Measurements from ENCODE around the gene SUPT20HL2. TPM values are rescaled to one million over a fixed set of nuclear protein-coding genes. Genes with fewer than 3 reads are reported as not detected.

The SUPT20HL2 gene
- total and polyA plus RNA-seq, 12 donors: not detected

DNA sequence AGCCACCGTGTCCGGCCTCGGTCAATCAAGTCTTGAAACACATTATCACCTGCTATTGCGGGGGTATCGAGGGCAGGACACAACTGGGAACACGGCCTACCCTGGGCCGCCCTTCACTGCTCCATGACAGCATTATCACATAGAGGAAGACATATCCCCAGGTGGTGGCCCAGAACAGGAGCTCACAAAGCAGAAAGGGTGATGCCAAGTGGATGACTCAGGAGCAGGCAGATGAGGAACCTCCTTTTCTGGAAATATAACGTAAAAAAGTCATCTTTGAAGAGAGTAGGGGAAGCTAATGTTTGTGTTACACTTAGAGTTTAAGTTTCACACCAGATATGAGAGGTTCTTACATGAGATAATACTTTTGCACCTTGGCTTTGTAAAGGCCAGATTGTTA, 41.2 kb upstream of the SUPT20HL2 start:
- Histone ChIP-seq H3K27me3 (peaks cover 13% of the 10 kb centered on the region), H3K9me3 (replicated peaks in 1 of 3) (no peaks in the 10 kb centered on the region), H3K27ac (no peak overlapping the region), H3K4me1 (replicated peaks in 1 of 2) (no peaks in the 10 kb centered on the region), H3K36me3 (replicated peaks in 1 of 2) (no peaks in the 10 kb centered on the region), H3K4me3 (no peak overlapping the region)
- TF ChIP-seq CTCF (IDR thresholded peaks at IDR 0.05) (no peak), POLR2A (IDR thresholded peaks at IDR 0.05) (no peak)
- WGBS, 4 donors: 71 to 90% (median 84%) methylated on average over 2 to 8 of the region's 8 CpGs
- intact Hi-C loops (cut with DNase I): no loop called here
- DNase-seq: no peak

DNA sequence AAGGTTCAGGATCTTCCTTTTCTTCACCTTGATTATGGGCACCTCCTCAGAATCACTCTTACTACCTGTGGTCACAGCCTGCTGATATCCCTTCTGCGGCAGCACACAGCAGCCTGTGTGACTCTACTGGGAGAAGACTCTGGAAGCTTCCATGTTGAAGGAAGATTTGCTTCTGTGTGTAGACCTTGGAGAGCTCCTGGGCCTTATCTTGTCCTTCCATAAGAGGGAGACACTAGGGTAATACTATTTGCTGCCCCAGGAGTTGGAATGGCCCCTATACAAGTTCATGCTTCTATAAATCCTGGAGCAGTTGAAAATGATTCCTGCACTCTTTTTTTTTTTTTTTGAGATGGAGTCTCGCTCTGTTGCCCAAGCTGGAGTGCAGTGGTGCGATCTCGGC, 36.3 kb upstream of the SUPT20HL2 start:
- H3K9me3 ChIP-seq (replicated peaks in 1 of 3): no peaks in the 10 kb centered on the region
- WGBS, 4 donors: 89 to 96% (median 93%) methylated on average over 4 of the region's 4 CpGs
- no peaks in the 10 kb centered on the region for H3K36me3 ChIP-seq (replicated peaks in 1 of 2)
- peaks cover 5% of the 10 kb centered on the region for H3K27me3 ChIP-seq
- no peaks in the 10 kb centered on the region for H3K4me1 ChIP-seq (replicated peaks in 1 of 2)
- no peak for DNase-seq
- H3K27ac ChIP-seq: no peak overlapping the region
- intact Hi-C loops (cut with DNase I): no loop called here
- no peak overlapping the region for H3K4me3 ChIP-seq
- TF ChIP-seq POLR2A (IDR thresholded peaks at IDR 0.05): no peak
- TF ChIP-seq CTCF (IDR thresholded peaks at IDR 0.05): no peak

DNA sequence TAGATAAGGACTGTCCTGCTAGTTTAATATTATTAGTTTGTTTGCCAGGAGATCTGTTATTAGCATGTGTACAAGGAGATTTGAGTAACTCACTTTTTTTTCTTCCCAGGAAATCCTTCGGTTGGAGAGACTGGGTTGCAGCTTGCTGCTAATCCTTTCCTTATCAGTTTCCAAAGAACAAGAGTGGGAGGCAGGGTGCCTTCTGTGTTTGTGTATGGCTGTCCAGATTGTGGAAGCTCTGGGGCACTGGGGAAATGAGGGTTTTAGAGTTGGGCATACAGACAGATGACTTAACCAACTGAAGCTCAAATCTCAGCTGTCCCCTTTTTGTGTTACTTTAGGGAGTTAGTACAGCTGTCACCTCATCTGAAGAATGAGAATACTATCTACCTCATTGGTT, 34.0 kb upstream of the SUPT20HL2 start:
- no peaks in the 10 kb centered on the region for H3K9me3 ChIP-seq (replicated peaks in 1 of 3)
- no peak overlapping the region for H3K27ac ChIP-seq
- 32 to 67% (median 51%) methylated on average over 1 of the region's 1 CpG for WGBS, 4 donors
- H3K4me1 ChIP-seq (replicated peaks in 1 of 2): no peaks in the 10 kb centered on the region
- no peak overlapping the region for H3K4me3 ChIP-seq
- TF ChIP-seq CTCF (IDR thresholded peaks at IDR 0.05) (no peak), POLR2A (IDR thresholded peaks at IDR 0.05) (no peak)
- intact Hi-C loops (cut with DNase I): no loop called here
- no peaks in the 10 kb centered on the region for H3K36me3 ChIP-seq (replicated peaks in 1 of 2)
- H3K27me3 ChIP-seq: peaks cover 3% of the 10 kb centered on the region
- DNase-seq: no peak

DNA sequence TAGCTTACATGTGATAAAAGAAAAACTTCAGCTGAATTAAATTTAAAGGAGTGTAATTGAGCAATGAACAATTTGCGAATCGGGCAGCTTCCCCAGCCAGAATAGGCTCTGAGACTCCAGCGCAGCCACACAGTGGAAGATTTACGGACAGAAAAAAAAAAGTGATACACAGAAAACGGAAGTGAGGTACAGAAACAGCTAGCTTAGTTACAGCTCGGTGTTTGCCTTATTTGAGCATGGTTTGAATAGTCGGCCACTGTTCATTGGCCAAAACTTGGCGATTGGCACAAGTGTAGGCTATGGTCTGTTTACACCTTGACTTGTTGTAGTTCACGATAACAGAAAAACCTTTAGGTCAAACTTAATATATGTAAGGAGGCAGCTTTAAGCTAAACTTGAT, 29.9 kb upstream of the SUPT20HL2 start:
- intact Hi-C loops (cut with DNase I): no loop called here
- TF ChIP-seq CTCF (IDR thresholded peaks at IDR 0.05) (no peak), POLR2A (IDR thresholded peaks at IDR 0.05) (no peak)
- 67 to 74% (median 69%) methylated on average over 9 of the region's 9 CpGs for WGBS, 4 donors
- Histone ChIP-seq H3K36me3 (replicated peaks in 1 of 2) (no peaks in the 10 kb centered on the region), H3K27ac (no peak overlapping the region), H3K27me3 (peaks cover 15% of the 10 kb centered on the region), H3K9me3 (replicated peaks in 1 of 3) (no peaks in the 10 kb centered on the region), H3K4me3 (no peak overlapping the region), H3K4me1 (replicated peaks in 1 of 2) (no peaks in the 10 kb centered on the region)
- DNase-seq: no peak
